AG09309 (cell line): ENCODE data around the gene ARPC1A.

ENCODE experiments used
- DNase-seq: peaks from one replicate; pipeline ENCODE4 v3.0.0-alpha.2; 2010; ENCODE audit warnings: low read depth
- H3K4me3 ChIP-seq: 2 replicates; pipeline ENCODE4 v1.5.1; 2011; ENCODE audit warnings: mild to moderate bottlenecking, low read depth, low read length, moderate library complexity; ENCODE audit not compliant: control insufficient read depth
- CTCF ChIP-seq: IDR thresholded peaks from 2 replicates; pipeline ENCODE4 v1.5.1; 2011; ENCODE audit warnings: mild to moderate bottlenecking, low read depth, low read length, inconsistent platforms; ENCODE audit not compliant: insufficient read depth, control insufficient read depth; ENCODE audit errors: missing control alignments

The ARPC1A gene

DNA sequence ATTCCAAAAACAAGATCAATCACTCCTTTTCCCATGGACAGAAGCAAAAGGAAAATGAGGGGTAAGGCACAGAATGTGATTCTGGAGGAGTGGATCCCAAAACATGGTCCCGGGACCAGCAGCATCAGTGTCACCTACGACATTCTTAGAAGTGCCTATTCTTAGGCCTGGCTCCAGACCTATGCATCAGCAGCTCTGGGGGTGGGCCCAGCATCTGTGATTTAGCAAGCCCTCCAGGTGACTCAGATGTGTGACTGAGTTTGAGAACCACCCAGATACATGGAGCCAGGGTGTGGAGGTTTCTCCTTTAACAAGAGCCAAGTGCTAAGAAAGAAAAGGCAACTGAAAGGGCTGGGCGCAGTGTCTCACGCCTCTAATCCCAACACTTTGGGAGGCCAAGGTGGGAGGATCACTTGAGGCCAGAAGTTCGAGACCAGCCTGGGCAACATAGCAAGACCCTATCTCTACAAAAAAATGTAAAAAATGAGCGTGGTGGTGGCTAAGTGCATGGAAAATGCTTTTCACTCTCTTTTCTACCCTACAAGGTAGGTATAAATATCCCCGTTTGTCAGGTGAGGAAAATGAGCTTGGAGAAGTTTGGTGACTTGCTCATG is 17.1 kb upstream of the ARPC1A start:
- no peak for TF ChIP-seq CTCF
- no peak for DNase-seq
- no peak overlapping the region for H3K4me3 ChIP-seq

DNA sequence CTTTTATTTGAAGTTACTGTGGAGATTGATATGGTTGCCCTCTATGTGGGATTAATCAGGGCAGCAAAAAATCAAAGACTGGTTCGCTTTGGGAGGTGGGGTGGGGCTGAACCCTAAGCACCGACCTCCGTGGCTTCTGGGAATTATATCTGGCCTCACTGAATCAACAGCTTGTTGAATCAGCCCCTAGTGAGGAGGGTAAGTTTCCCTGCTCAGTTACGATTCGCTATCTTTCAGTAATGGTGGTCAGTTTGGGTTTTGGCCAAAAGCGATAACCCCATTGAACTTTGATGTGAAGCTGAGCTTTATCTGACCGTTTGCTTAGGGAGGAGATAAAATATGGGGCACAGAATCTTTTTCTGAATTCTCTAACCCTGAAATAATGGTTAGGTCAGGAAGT is 16.6 kb upstream of the ARPC1A start:
- no peak for DNase-seq
- no peak overlapping the region for H3K4me3 ChIP-seq
- no peak for TF ChIP-seq CTCF

DNA sequence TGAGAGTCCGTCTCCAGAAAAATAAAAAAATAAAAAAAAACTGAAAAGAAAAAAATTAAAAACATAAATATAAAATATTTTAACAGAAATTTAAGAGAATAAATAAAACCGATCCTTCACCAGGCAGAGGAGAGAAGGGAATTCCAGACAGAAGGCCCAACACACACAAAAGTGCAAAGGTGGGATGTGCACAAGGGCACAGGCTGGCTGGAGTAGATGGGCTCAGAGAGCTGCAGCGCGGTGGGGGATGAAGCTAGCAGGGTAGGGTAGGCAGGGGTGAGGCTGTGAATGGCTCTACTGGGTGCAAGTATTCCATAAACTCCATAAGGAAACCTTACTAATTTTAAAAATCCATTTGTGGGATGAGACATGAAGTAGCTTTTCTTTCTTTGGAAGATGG is 15.7 kb upstream of the ARPC1A start:
- no peak overlapping the region for H3K4me3 ChIP-seq
- DNase-seq = no peak
- no peak for TF ChIP-seq CTCF

GRCh38 chr7:99311702-99312101 is 14.0 kb upstream of the ARPC1A start:
- H3K4me3 ChIP-seq = no peak overlapping the region
- no peak for DNase-seq
- no peak for TF ChIP-seq CTCF

DNA sequence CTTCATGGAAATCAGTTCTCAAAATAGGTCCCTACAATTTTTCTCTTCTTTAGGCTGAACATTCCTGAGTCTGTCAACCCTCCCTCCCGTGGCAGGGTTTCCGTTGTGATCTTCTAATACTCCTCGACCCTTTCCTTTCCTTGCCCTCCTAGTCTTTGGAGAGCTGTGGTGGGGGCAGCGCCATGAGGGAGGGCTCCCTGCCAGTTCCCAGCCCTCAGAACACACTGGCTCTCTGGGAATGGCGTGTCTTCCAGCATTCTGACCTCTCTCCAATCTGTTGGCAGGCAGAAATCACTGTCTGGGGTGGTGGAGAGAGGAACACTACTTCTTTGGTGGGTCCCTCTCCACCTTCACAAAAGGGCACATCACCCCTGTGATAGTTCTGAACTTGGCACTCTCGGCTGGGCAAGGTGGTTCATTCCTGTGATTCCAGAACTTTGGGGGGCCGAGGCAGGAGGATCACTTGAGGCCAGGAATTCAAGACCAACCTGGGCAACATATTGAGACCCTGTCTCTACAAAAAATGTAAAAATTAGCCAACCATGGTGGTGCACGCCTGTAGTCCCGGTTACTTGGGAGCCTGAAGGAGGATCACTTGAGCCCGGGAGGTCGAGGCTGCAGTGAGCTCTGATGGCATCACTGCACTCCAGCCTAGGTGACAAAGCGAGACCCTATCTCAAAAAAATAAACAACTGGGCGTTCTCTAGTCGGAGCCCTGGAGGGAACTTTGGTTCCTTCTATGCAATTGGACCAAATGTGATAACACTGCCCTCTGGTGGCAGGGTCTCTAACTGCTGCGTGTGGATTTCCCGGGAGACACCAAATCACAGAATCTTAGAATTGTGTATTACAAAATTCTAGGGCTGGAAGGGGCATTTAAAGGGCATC is 13.1 kb upstream of the ARPC1A start:
- no peak overlapping the region for H3K4me3 ChIP-seq
- DNase-seq = no peak
- TF ChIP-seq CTCF = peak; percentile 86

GRCh38 chr7:99313204-99313573 is 12.5 kb upstream of the ARPC1A start:
- H3K4me3 ChIP-seq = no peak overlapping the region
- no peak for TF ChIP-seq CTCF
- no peak for DNase-seq
